Measurements from ENCODE around the gene CFAP410. TPM values are rescaled to one million over a fixed set of nuclear protein-coding genes. Genes with fewer than 3 reads are reported as not detected.

Gene CFAP410
- total and polyA plus RNA-seq, 2 donors (not counting 1 experiment from before 2014, with no cell fraction given), result 69.2 to 98.8 TPM

DNA sequence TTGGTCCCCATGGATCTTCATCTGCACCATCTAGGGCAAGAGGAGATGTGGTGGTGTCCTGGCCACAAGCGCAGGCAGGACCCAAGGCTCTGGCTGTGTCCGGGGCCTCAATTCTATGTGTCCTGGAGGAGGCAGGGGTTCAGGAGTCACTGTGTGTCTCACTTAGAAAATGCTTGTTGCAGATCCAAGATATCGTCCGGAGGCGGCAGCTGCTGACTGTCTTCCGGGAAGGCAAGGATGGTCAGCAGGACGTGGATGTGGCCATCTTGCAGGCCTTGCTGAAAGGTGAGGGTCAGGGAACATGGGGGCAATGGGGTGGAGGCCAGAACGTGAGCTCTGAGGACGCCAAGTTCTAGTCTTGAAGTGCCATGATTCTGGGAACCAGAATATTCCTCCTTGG lies 43.3 kb upstream of the CFAP410 start:
- no peak for DNase-seq
- Histone ChIP-seq H3K4me1 (ENCODE audit: control insufficient read depth in 2 of 2, insufficient read depth in 2 of 2, low read length in 2 of 2) (no peaks in the 10 kb centered on the region), H3K36me3 (replicated peaks in 1 of 2; ENCODE audit: control extremely low read depth in 1 of 2, control insufficient read depth in 1 of 2, extremely low read depth in 1 of 2, insufficient read depth in 2 of 2, low read length in 1 of 2) (peaks cover 0 to 20% of the 10 kb centered on the region in 2 experiments), H3K27ac (ENCODE audit: low read length in 2 of 2) (no peak overlapping the region), H3K4me2 (replicated peaks; ENCODE audit: low read depth, low read length, poor library complexity, severe bottlenecking) (no peak overlapping the region), H2AFZ (ENCODE audit: insufficient read depth, low read depth, low read length, poor library complexity, severe bottlenecking) (no peak overlapping the region), H3K27me3 (replicated peaks in 1 of 4; ENCODE audit: control extremely low read depth in 1 of 4, control insufficient read depth in 3 of 4, insufficient read depth in 4 of 4, low read length in 3 of 4) (no peaks in the 10 kb centered on the region), H3K79me2 (ENCODE audit: control insufficient read depth, insufficient read depth, low read length) (no peaks in the 10 kb centered on the region), H3K9ac (ENCODE audit: low read length) (no peak overlapping the region), H3K9me3 (ENCODE audit: control extremely low read depth in 1 of 3, control insufficient read depth in 2 of 3, insufficient read depth in 1 of 3, low read length in 2 of 3) (peaks cover 9 to 24% (median 17%) of the 10 kb centered on the region in 3 donors), H4K20me1 (ENCODE audit: control insufficient read depth, insufficient read depth, low read length, poor library complexity, severe bottlenecking) (no peaks in the 10 kb centered on the region), H3K4me3 (ENCODE audit: control extremely low read depth in 1 of 5, extremely low read depth in 1 of 5, insufficient read depth in 1 of 5, low read depth in 2 of 5, low read length in 4 of 5) (no peak overlapping the region)
- TF ChIP-seq CTCF (IDR thresholded peaks at IDR 0.05), result no peak
- no peak for TF ChIP-seq EZH2 (IDR thresholded peaks at IDR 0.05; ENCODE audit: borderline replicate concordance, insufficient read depth, low read depth, low read length, poor library complexity, severe bottlenecking)
- no peak overlapping the region for H3K27ac Mint-ChIP-seq
- ATAC-seq (ENCODE audit: low read depth), result no peak
- no peaks in the 10 kb centered on the region for H3K4me1 Mint-ChIP-seq
- intact Hi-C loops (cut with micrococcal nuclease), result no loop called here
- 94% methylated on average over 9 of the region's 9 CpGs for WGBS (ENCODE audit: insufficient coverage)
- no peak overlapping the region for H3K4me3 Mint-ChIP-seq
- POLR2A ChIA-PET, result no interaction called here
- CTCF ChIA-PET, result no interaction called here
- H3K27me3 Mint-ChIP-seq, result no peaks in the 10 kb centered on the region
- peaks cover 11% of the 10 kb centered on the region for H3K9me3 Mint-ChIP-seq (ENCODE audit: insufficient read depth)

- DNase-seq (no peak), ATAC-seq (ENCODE audit: low read depth) (no peak)
- intact Hi-C loops (cut with micrococcal nuclease), result no loop called here
- POLR2A ChIA-PET, result no interaction called here
- no peak overlapping the region for H3K4me3 ChIP-seq (ENCODE audit: control extremely low read depth in 1 of 5, extremely low read depth in 1 of 5, insufficient read depth in 1 of 5, low read depth in 2 of 5, low read length in 4 of 5)
- no peak overlapping the region for H3K4me2 ChIP-seq (replicated peaks; ENCODE audit: low read depth, low read length, poor library complexity, severe bottlenecking)
- Mint-ChIP-seq H3K27me3 (no peaks in the 10 kb centered on the region), H3K4me1 (peaks cover 2% of the 10 kb centered on the region), H3K27ac (no peak overlapping the region), H3K4me3 (no peak overlapping the region), H3K9me3 (ENCODE audit: insufficient read depth) (peaks cover 11% of the 10 kb centered on the region)
- H2AFZ ChIP-seq (ENCODE audit: insufficient read depth, low read depth, low read length, poor library complexity, severe bottlenecking), result no peak overlapping the region
- H3K9me3 ChIP-seq (ENCODE audit: control extremely low read depth in 1 of 3, control insufficient read depth in 2 of 3, insufficient read depth in 1 of 3, low read length in 2 of 3), result peaks cover 9 to 22% (median 17%) of the 10 kb centered on the region in 3 donors
- no peaks in the 10 kb centered on the region for H3K79me2 ChIP-seq (ENCODE audit: control insufficient read depth, insufficient read depth, low read length)
- peaks cover 0 to 5% of the 10 kb centered on the region in 2 donors for H3K4me1 ChIP-seq (ENCODE audit: control insufficient read depth in 2 of 2, insufficient read depth in 2 of 2, low read length in 2 of 2)
- no peak overlapping the region for H3K27ac ChIP-seq (ENCODE audit: low read length in 2 of 2)
- TF ChIP-seq CTCF (IDR thresholded peaks at IDR 0.05), result no peak
- TF ChIP-seq EZH2 (IDR thresholded peaks at IDR 0.05; ENCODE audit: borderline replicate concordance, insufficient read depth, low read depth, low read length, poor library complexity, severe bottlenecking), result no peak
- H3K36me3 ChIP-seq (replicated peaks in 1 of 2; ENCODE audit: control extremely low read depth in 1 of 2, control insufficient read depth in 1 of 2, extremely low read depth in 1 of 2, insufficient read depth in 2 of 2, low read length in 1 of 2), result peaks cover 0 to 20% of the 10 kb centered on the region in 2 experiments
- CTCF ChIA-PET, result no interaction called here
- H3K27me3 ChIP-seq (replicated peaks in 1 of 4; ENCODE audit: control extremely low read depth in 1 of 4, control insufficient read depth in 3 of 4, insufficient read depth in 4 of 4, low read length in 3 of 4), result no peaks in the 10 kb centered on the region
- H4K20me1 ChIP-seq (ENCODE audit: control insufficient read depth, insufficient read depth, low read length, poor library complexity, severe bottlenecking), result no peaks in the 10 kb centered on the region
- no peak overlapping the region for H3K9ac ChIP-seq (ENCODE audit: low read length)
Measured at GRCh38 chr21:44381874-44382273, 42.7 kb upstream of the CFAP410 start.

Data from B cell (primary cell).